Fibroblast of skin of left quadriceps (primary cell): Measurements from ENCODE around the gene ZCCHC18.
"Not testable (repeated sequence)": the region's sequence is repeated elsewhere in the genome, so short reads cannot be mapped to it uniquely, and the experiment has no call there.

Source experiments
- DNase-seq, 2 experiments: peaks; one replicate each; pipeline ENCODE4 v3.0.0-alpha.2; 2013; ENCODE audit warnings: low read depth in 2 of 2

ZCCHC18 gene

GRCh38 chrX:104112326-104112951 lies at the start of gene ZCCHC18:
ZCCHC18 (plus strand) TSS chrX:104112523; CDS start chrX:104114112, 1,589 bp downstream.
- DNase-seq = peak in 1 of 2 experiments; percentile 7

- DNase-seq = not testable (repeated sequence)
Observed at GRCh38 chrX:104062636-104063035, 49.7 kb upstream of the ZCCHC18 start.

- DNase-seq = not testable (repeated sequence)
Observed at GRCh38 chrX:104075778-104076445, 36.4 kb upstream of the ZCCHC18 start, which contains the start of gene TMSB15C. TMSB15C (minus strand) TSS chrX:104076236.

GRCh38 chrX:104077854-104078253 lies 34.5 kb upstream of the ZCCHC18 start:
- not testable (repeated sequence) for DNase-seq

GRCh38 chrX:104084063-104084462 lies 28.3 kb upstream of the ZCCHC18 start:
- no peak for DNase-seq

- DNase-seq = no peak
Observed at GRCh38 chrX:104084534-104085277, 27.6 kb upstream of the ZCCHC18 start.

- no peak for DNase-seq
Observed at GRCh38 chrX:104085477-104085876, 26.8 kb upstream of the ZCCHC18 start.

GRCh38 chrX:104085919-104086318 lies 26.4 kb upstream of the ZCCHC18 start:
- DNase-seq = no peak

GRCh38 chrX:104098151-104098808 lies 14.0 kb upstream of the ZCCHC18 start:
- DNase-seq = peak; percentile 22 to 23

GRCh38 chrX:104098919-104099318 lies 13.4 kb upstream of the ZCCHC18 start:
- DNase-seq = no peak

- no peak for DNase-seq
Observed at GRCh38 chrX:104104676-104105075, 7.6 kb upstream of the ZCCHC18 start.

GRCh38 chrX:104105330-104106262 lies 6.7 kb upstream of the ZCCHC18 start:
- no peak for DNase-seq

GRCh38 chrX:104108955-104109354 lies 3.4 kb upstream of the ZCCHC18 start:
- DNase-seq = no peak

- DNase-seq = not testable (repeated sequence)
Observed at GRCh38 chrX:104110491-104111240, 1.7 kb upstream of the ZCCHC18 start.

GRCh38 chrX:104113222-104113965 lies 1.1 kb downstream of the ZCCHC18 start:
- no peak for DNase-seq

- no peak for DNase-seq
Observed at GRCh38 chrX:104117759-104118158, 5.4 kb downstream of the ZCCHC18 start.

GRCh38 chrX:104118765-104119164 lies 6.4 kb downstream of the ZCCHC18 start:
- DNase-seq = no peak

GRCh38 chrX:104122829-104123228 lies 10.5 kb downstream of the ZCCHC18 start:
- DNase-seq = no peak

- DNase-seq = no peak
Observed at GRCh38 chrX:104126856-104127255, 14.5 kb downstream of the ZCCHC18 start.
